Common myeloid progenitor, CD34-positive (primary cell): ENCODE measurements around the gene WFS1.

Experiments
- CTCF ChIA-PET: fragments of 350-600 bp; sonication (Branson Sonifier 250); formaldehyde crosslinking; loops from one replicate; lab custom pipeline; 2021; ENCODE audit warnings: antibody characterized with exemption; lab: Charles Lee
- POLR2A ChIA-PET: fragments of 350-600 bp; sonication (Branson Sonifier 250); formaldehyde crosslinking; loops from one replicate; lab custom pipeline; 2021; ENCODE audit warnings: antibody characterized with exemption; lab: Charles Lee
- DNase-seq, 3 donors: peaks; one replicate each; pipeline versions ENCODE4 v3.0.0 to v3.0.0-alpha.2; 2013
- H3K27ac ChIP-seq, 2 experiments: 1 replicate in 1 of 2; 2 replicates in 1 of 2; pipeline ENCODE4 v1.7.0; 2013; ENCODE audit warnings: inconsistent platforms in 2 of 2, low read length in 2 of 2, mild to moderate bottlenecking in 2 of 2, low read depth in 1 of 2, moderate library complexity in 1 of 2; ENCODE audit not compliant: severe bottlenecking in 2 of 2, insufficient read depth in 1 of 2, poor library complexity in 1 of 2
- H3K27me3 ChIP-seq, 5 experiments: replicated peaks in 2 of 5; 1 replicate in 3 of 5; 2 replicates in 2 of 5; pipeline versions ENCODE4 v1.6.1 to v1.7.0; 2013; ENCODE audit warnings: low read length in 4 of 5, mild to moderate bottlenecking in 2 of 5, moderate library complexity in 2 of 5, inconsistent platforms in 1 of 5; ENCODE audit not compliant: insufficient read depth in 5 of 5, control insufficient read depth in 4 of 5
- H3K36me3 ChIP-seq, 4 experiments: 1 replicate in 2 of 4; 2 replicates in 2 of 4; pipeline versions ENCODE4 v1.6.1 to v1.7.0; 2013; ENCODE audit warnings: low read length in 3 of 4, control low read depth in 1 of 4, mild to moderate bottlenecking in 1 of 4; ENCODE audit not compliant: control insufficient read depth in 4 of 4, insufficient read depth in 4 of 4
- H3K4me1 ChIP-seq, 4 experiments: 1 replicate in 3 of 4; 2 replicates in 1 of 4; pipeline versions ENCODE4 v1.6.1 to v1.7.1; 2013; ENCODE audit warnings: low read length in 3 of 4, mild to moderate bottlenecking in 3 of 4, control low read depth in 1 of 4, inconsistent platforms in 1 of 4, moderate library complexity in 1 of 4; ENCODE audit not compliant: control insufficient read depth in 4 of 4, insufficient read depth in 4 of 4; ENCODE audit errors: control extremely low read depth in 1 of 4
- H3K4me3 ChIP-seq, 7 experiments: 1 replicate in 4 of 7; 2 replicates in 3 of 7; pipeline versions ENCODE4 v1.5.1 to v1.7.0; 2013; ENCODE audit warnings: mild to moderate bottlenecking in 7 of 7, low read length in 6 of 7, moderate library complexity in 6 of 7, inconsistent platforms in 2 of 7, low read depth in 2 of 7, control low read depth in 1 of 7; ENCODE audit not compliant: insufficient read depth in 4 of 7, control insufficient read depth in 1 of 7; ENCODE audit errors: extremely low read depth in 1 of 7
- H3K9me3 ChIP-seq, 5 experiments: 1 replicate in 4 of 5; 2 replicates in 1 of 5; pipeline versions ENCODE4 v1.6.1 to v1.7.1; 2013; ENCODE audit warnings: low read length in 4 of 5, mild to moderate bottlenecking in 2 of 5, inconsistent platforms in 1 of 5, low read depth in 1 of 5, moderate library complexity in 1 of 5; ENCODE audit not compliant: control insufficient read depth in 4 of 5, insufficient read depth in 2 of 5; ENCODE audit errors: control extremely low read depth in 1 of 5
- WGBS: methylation state at CpG from one replicate; pipeline ENCODE4 v1.1.5; 2013; ENCODE audit not compliant: insufficient coverage; 5-methylcytosine and 5-hydroxymethylcytosine counted together

Gene WFS1

DNA sequence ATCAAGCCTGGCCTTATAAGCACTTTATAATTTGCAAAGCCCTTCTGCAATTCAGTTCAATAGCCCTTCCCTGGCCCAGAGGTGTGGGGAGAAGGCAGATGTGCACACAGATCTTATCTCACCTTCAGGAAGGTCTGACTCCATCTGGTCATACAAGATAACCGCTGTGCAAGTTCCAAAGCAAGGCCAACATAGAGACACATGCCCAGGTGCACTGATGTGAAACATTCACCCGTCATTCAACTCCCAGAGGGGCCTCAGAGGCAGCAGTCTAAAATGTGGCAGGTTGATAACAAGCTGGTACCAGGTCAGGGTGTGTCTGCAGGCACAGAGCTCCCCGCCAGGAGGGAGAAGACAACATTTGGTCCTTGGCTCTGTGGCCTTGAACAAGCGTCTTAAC is 10.9 kb upstream of the WFS1 start:
- ChIA-PET POLR2A (no interaction called here), CTCF (interaction anchor here (1.0 to 28.3 kb wide), 3 partner anchors 7 to 80 kb away, joined by 3 to 452 read pairs (median 135); no protein-coding TSS in a partner anchor)
- H3K27ac ChIP-seq, result no peak overlapping the region
- H3K4me3 ChIP-seq, result no peak overlapping the region
- DNase-seq, result peak; percentile 62 to 92 (median 85)
- peaks cover 0 to 36% (median 19%) of the 10 kb centered on the region in 4 experiments for H3K4me1 ChIP-seq
- H3K36me3 ChIP-seq, result no peaks in the 10 kb centered on the region
- H3K27me3 ChIP-seq, result peaks cover 0 to 31% (median 12%) of the 10 kb centered on the region in 5 experiments
- WGBS, result 56% methylated on average over 4 of the region's 4 CpGs
- H3K9me3 ChIP-seq, result peaks cover 0 to 4% (median 0%) of the 10 kb centered on the region in 5 experiments

DNA sequence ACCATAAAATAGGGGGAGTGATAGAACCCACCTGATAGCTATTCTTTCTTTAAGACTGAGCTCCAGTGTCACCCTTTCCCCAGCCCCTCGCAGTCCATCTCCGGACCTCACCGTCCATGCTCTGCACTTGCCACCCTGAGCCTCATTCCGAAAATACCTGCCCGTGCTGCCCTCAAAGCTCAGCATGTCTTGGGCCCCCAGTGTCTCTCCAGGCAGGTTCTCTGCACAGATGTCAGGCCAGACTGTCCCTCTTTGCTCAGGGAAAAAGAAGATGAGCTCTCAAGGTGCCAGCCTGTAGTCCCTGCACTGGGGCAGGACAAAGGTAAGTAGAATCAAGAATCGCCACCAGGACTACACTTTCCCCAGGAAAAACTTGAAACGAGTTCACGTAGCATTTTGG is 9.8 kb upstream of the WFS1 start:
- H3K4me1 ChIP-seq, result peaks cover 0 to 36% (median 19%) of the 10 kb centered on the region in 4 experiments
- no peak overlapping the region for H3K4me3 ChIP-seq
- CTCF ChIA-PET, result interaction anchor here (1.0 to 28.3 kb wide), 5 partner anchors 8 to 66 kb away, joined by 3 to 452 read pairs (median 4); no protein-coding TSS in a partner anchor
- H3K9me3 ChIP-seq, result peaks cover 0 to 4% (median 0%) of the 10 kb centered on the region in 5 experiments
- POLR2A ChIA-PET, result interaction anchor here (0.6 kb wide), 1 partner anchor 727 kb away, joined by 8 read pairs; no protein-coding TSS in a partner anchor
- 85% methylated on average over 8 of the region's 8 CpGs for WGBS
- H3K36me3 ChIP-seq, result no peaks in the 10 kb centered on the region
- H3K27ac ChIP-seq, result no peak overlapping the region
- H3K27me3 ChIP-seq, result peaks cover 0 to 28% (median 10%) of the 10 kb centered on the region in 5 experiments
- no peak for DNase-seq

DNA sequence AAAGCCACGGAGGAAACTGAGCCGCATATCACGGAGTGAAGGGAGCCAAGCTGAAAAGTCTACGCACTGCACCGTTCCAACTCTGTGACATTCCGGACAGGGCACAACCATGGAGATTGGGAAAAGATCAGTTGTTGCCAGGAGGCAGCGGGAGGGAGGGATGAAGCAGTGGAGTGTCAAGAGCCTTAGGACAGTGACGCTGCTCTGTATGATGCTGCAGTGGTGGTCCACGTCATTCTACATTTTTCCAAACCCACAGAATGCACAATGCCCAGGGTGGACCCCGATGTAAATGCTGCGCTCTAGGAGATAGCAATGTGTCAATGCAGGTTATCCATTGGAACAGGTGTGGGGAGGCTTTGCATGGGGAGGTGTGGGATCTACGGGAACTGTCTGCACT is 7.5 kb upstream of the WFS1 start:
- DNase-seq, result no peak
- CTCF ChIA-PET, result interaction anchor here (1.0 to 28.3 kb wide), 5 partner anchors 10 to 195 kb away, joined by 3 to 452 read pairs (median 5); no protein-coding TSS in a partner anchor
- peaks cover 0 to 32% (median 15%) of the 10 kb centered on the region in 4 experiments for H3K4me1 ChIP-seq

DNA sequence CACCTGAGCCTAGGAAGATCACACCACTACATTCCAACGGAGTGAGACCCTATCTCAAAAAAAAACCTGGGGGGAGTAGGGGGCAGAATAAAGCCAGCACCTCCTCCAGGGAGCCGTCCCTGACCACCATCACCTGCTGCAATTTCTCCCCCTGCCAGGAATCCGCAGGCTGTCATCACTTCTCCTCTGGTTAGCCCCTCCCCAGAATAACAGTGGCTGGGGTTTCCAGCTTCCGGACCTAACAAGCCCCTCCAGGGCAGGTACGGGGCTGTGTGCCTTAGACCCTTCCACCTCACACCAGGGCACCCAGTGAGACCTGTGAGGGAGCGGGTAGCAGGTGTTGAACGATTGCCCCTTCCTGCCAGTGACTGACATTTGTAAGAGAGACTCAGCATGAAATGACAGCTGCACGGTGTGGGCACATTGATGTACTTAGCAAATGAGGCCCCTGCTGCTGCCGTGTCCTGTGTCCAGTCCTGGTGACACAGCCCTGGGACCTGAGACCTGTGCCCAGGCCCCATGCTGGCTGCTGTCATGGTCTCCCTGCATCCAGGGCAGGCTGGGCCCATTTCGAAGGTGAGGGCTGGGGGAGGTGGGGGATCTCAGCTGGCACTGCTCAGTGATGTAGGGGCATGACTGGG is 6.7 kb upstream of the WFS1 start:
- Histone ChIP-seq H3K4me1 (peaks cover 0 to 32% (median 9%) of the 10 kb centered on the region in 4 experiments), H3K4me3 (no peak overlapping the region), H3K27me3 (peaks cover 0 to 34% (median 19%) of the 10 kb centered on the region in 5 experiments), H3K36me3 (no peaks in the 10 kb centered on the region), H3K9me3 (no peaks in the 10 kb centered on the region), H3K27ac (no peak overlapping the region)
- no peak for DNase-seq
- ChIA-PET POLR2A (interaction anchor here (0.6 kb wide), 1 partner anchor 67 kb away, joined by 3 read pairs; no protein-coding TSS in a partner anchor), CTCF (interaction anchor here (1.0 to 28.3 kb wide), 4 partner anchors 10 to 63 kb away, joined by 3 to 452 read pairs (median 70); no protein-coding TSS in a partner anchor)
- 84% methylated on average over 9 of the region's 10 CpGs for WGBS

More for the DNA sequence above, 7.5 kb upstream of the WFS1 start:
- no peaks in the 10 kb centered on the region for H3K9me3 ChIP-seq
- WGBS, result 91% methylated on average over 10 of the region's 12 CpGs
- H3K27me3 ChIP-seq, result peaks cover 0 to 29% (median 15%) of the 10 kb centered on the region in 5 experiments
- H3K36me3 ChIP-seq, result no peaks in the 10 kb centered on the region
- POLR2A ChIA-PET, result interaction anchor here (0.6 kb wide), 1 partner anchor 68 kb away, joined by 3 read pairs; no protein-coding TSS in a partner anchor
- no peak overlapping the region for H3K4me3 ChIP-seq
- no peak overlapping the region for H3K27ac ChIP-seq

DNA sequence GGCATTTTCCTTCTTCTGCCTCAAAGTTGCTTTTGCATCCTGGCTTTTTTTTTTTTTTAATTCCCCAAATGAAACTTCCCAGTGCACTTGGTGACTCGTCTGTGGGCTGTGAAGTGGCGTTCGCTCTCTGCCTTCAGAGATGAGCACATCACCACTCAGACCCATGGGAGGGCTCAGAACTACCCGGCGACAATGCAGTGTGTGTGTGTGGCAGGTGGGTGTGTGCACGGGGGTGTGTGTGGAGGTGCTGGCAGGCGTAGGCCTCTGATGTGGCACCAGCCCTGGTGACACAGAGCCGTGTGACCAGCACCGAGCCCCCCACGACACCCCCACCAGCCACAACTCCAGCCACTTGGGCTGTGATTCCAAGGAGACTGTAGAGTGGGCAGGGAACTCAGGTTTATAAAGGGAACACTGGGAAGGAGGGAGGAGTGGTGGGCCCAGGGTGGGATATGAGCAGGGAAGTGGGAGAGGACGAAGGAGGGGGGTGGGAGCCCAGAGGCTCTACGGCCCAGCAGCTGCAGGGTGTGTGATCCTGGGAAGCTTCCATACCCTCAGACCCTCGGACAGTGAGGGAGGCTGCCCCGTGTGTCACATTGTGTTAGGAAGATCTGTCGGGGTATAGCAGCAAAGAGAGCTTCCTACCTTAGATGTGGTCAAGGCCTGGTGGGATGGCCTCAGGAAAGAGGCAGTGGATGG is 6.0 kb upstream of the WFS1 start:
- no peaks in the 10 kb centered on the region for H3K36me3 ChIP-seq
- H3K27me3 ChIP-seq, result peaks cover 0 to 40% (median 23%) of the 10 kb centered on the region in 5 experiments
- no peak overlapping the region for H3K27ac ChIP-seq
- DNase-seq, result no peak
- WGBS, result 84% methylated on average over 11 of the region's 15 CpGs
- H3K9me3 ChIP-seq, result no peaks in the 10 kb centered on the region
- POLR2A ChIA-PET, result interaction anchor here (0.9 kb wide), 1 partner anchor 66 kb away, joined by 4 read pairs; no protein-coding TSS in a partner anchor
- H3K4me1 ChIP-seq, result peaks cover 0 to 29% (median 7%) of the 10 kb centered on the region in 4 experiments
- H3K4me3 ChIP-seq, result no peak overlapping the region
- CTCF ChIA-PET, result interaction anchor here (0.9 to 28.3 kb wide), 12 partner anchors 10 to 83 kb away, joined by 3 to 452 read pairs (median 4); no protein-coding TSS in a partner anchor

DNA sequence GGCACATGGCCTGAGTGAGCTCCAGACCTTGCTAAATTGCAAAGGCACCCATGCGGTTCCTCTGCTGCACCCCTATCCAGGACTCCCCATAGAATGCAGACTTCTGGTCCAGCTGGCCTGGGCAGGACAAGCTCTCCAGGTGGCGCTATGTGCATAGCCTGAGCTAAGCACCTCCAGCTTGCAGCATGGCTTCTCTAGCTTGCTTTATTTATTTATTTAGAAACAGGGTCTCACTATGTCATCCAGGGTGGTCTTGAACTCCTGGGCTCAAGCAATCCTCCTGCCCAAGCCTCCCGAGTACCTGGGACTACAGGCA is 5.5 kb upstream of the WFS1 start:
- CTCF ChIA-PET, result interaction anchor here (0.9 to 28.3 kb wide), 11 partner anchors 9 to 83 kb away, joined by 3 to 452 read pairs (median 4); no protein-coding TSS in a partner anchor

More for the DNA sequence above, 5.5 kb upstream of the WFS1 start:
- Histone ChIP-seq H3K9me3 (no peaks in the 10 kb centered on the region), H3K36me3 (no peaks in the 10 kb centered on the region), H3K4me3 (no peak overlapping the region), H3K27me3 (peaks cover 0 to 43% (median 26%) of the 10 kb centered on the region in 5 experiments), H3K4me1 (peaks cover 0 to 32% (median 8%) of the 10 kb centered on the region in 4 experiments), H3K27ac (no peak overlapping the region)
- DNase-seq, result peak; percentile 54 to 74 (median 68)
- POLR2A ChIA-PET, result interaction anchor here (0.9 kb wide), 1 partner anchor 66 kb away, joined by 4 read pairs; no protein-coding TSS in a partner anchor
- 56% methylated on average over 3 of the region's 3 CpGs for WGBS
